Lower lobe of right lung (tissue), 2 donors: ENCODE data around the gene SESN1. TPM values are rescaled to one million over a fixed set of nuclear protein-coding genes. Genes with fewer than 3 reads are reported as not detected.
A peak's percentile ranks its signal among the peaks of the same experiment; 100 is the strongest.

Experiments
- ATAC-seq, 2 donors: fragments of 200-7000 bp; cut with Tn5 transposase; one replicate each; pipeline ENCODE4 v1.9.1; 2020 to 2022; ENCODE audit warnings: mild to moderate bottlenecking in 2 of 2, moderate library complexity in 2 of 2
- DNase-seq: peaks from one replicate; pipeline ENCODE4 v3.0.0-alpha.2; 2020
- H3K27ac ChIP-seq: fragments of 200-600 bp; one replicate; pipeline ENCODE4 v1.8.0; 2022
- H3K27me3 ChIP-seq: fragments of 200-600 bp; one replicate; pipeline ENCODE4 v1.8.0; 2022; ENCODE audit warnings: low read depth
- H3K36me3 ChIP-seq: fragments of 200-600 bp; one replicate; pipeline ENCODE4 v1.8.0; 2022; ENCODE audit warnings: mild to moderate bottlenecking
- H3K4me1 ChIP-seq: fragments of 200-600 bp; one replicate; pipeline ENCODE4 v1.8.0; 2022
- H3K4me3 ChIP-seq: fragments of 200-600 bp; one replicate; pipeline ENCODE4 v1.8.0; 2022; ENCODE audit warnings: mild to moderate bottlenecking
- H3K9me3 ChIP-seq: fragments of 200-600 bp; one replicate; pipeline ENCODE4 v1.8.0; 2022
- CTCF ChIP-seq: fragments of 200-600 bp; IDR thresholded peaks from one replicate; pipeline ENCODE4 v1.8.0; 2022; ENCODE audit warnings: antibody characterized with exemption, mild to moderate bottlenecking
- intact Hi-C: fragments of 100-400 bp; cut with DNase I; formaldehyde crosslinking; loops from one replicate; pipeline ENCODE4 v1.11.0; 2022
- total RNA-seq: library from RNA; stranded (reverse); fragmentation: NEBNext Ultra II Directional; extraction: Animal tissue kit (Norgen Biotek cat#: 25700); gene quantifications from one replicate; pipeline ENCODE4 v1.2.1, GENCODE V29; 2021
- donor health status: DM: no; HTN: yes; CAD: no; lungs with severe emphysema.

The SESN1 gene
- total RNA-seq, 1 donor from 2014 or later: 37.9 TPM

GRCh38 chr6:109083657-109084056, 11.0 kb downstream of the SESN1 start:
- DNase-seq: no peak
- Histone ChIP-seq H3K4me3 (no peak overlapping the region), H3K27ac (no peak overlapping the region), H3K27me3 (no peaks in the 10 kb centered on the region), H3K36me3 (no peaks in the 10 kb centered on the region), H3K4me1 (peaks cover 17% of the 10 kb centered on the region), H3K9me3 (no peaks in the 10 kb centered on the region)
- TF ChIP-seq CTCF: no peak
- ATAC-seq: no peak
- intact Hi-C loops: no loop called here

GRCh38 chr6:109082188-109082577, 12.5 kb downstream of the SESN1 start:
- ATAC-seq: peak; percentile 59 to 75
- Histone ChIP-seq H3K4me1 (peaks cover 10% of the 10 kb centered on the region), H3K9me3 (no peaks in the 10 kb centered on the region), H3K27me3 (no peaks in the 10 kb centered on the region), H3K36me3 (no peaks in the 10 kb centered on the region), H3K4me3 (no peak overlapping the region), H3K27ac (no peak overlapping the region)
- no peak for TF ChIP-seq CTCF
- intact Hi-C loops: no loop called here
- DNase-seq: no peak

- DNase-seq (no peak), ATAC-seq (no peak)
- H3K36me3 ChIP-seq: no peaks in the 10 kb centered on the region
- TF ChIP-seq CTCF: no peak
- H3K27ac ChIP-seq: no peak overlapping the region
- intact Hi-C loops: no loop called here
- H3K9me3 ChIP-seq: no peaks in the 10 kb centered on the region
- no peaks in the 10 kb centered on the region for H3K27me3 ChIP-seq
- H3K4me3 ChIP-seq: no peak overlapping the region
- H3K4me1 ChIP-seq: peaks cover 10% of the 10 kb centered on the region
Measured at GRCh38 chr6:109081516-109082187, 13.0 kb downstream of the SESN1 start.

GRCh38 chr6:109081026-109081425, 13.6 kb downstream of the SESN1 start:
- Histone ChIP-seq H3K27ac (no peak overlapping the region), H3K4me3 (no peak overlapping the region), H3K9me3 (no peaks in the 10 kb centered on the region), H3K4me1 (peaks cover 10% of the 10 kb centered on the region), H3K36me3 (no peaks in the 10 kb centered on the region), H3K27me3 (no peaks in the 10 kb centered on the region)
- DNase-seq (no peak), ATAC-seq (no peak)
- no peak for TF ChIP-seq CTCF
- intact Hi-C loops: no loop called here

GRCh38 chr6:109079981-109080380, 14.7 kb downstream of the SESN1 start:
- no peak overlapping the region for H3K27ac ChIP-seq
- no peaks in the 10 kb centered on the region for H3K27me3 ChIP-seq
- peaks cover 10% of the 10 kb centered on the region for H3K4me1 ChIP-seq
- H3K4me3 ChIP-seq: no peak overlapping the region
- H3K36me3 ChIP-seq: no peaks in the 10 kb centered on the region
- no peaks in the 10 kb centered on the region for H3K9me3 ChIP-seq
- intact Hi-C loops: loop anchor here (10.0 kb wide), 1 partner anchor 535 kb away; no protein-coding TSS in a partner anchor
- ATAC-seq: peak in 1 of 2 donors; percentile 39
- DNase-seq: no peak
- TF ChIP-seq CTCF: no peak
